Mesenchymal stem cell (in vitro differentiated cells and primary cell): ENCODE data around the gene EIF3B.
A peak's percentile ranks its signal among the peaks of the same experiment; 100 is the strongest.

ENCODE experiments used
- DNase-seq: peaks from one replicate; pipeline ENCODE4 v3.0.0-alpha.2; 2013
- H2AFZ ChIP-seq: one replicate; pipeline ENCODE4 v1.6.1; 2013; ENCODE audit warnings: low read depth, mild to moderate bottlenecking, control low read depth, inconsistent platforms, low read length, moderate library complexity
- H2AK5ac ChIP-seq: 2 replicates; pipeline ENCODE4 v1.6.1; 2013; ENCODE audit warnings: low read length, moderate library complexity, mild to moderate bottlenecking, inconsistent platforms; ENCODE audit not compliant: severe bottlenecking
- H2BK120ac ChIP-seq: one replicate; pipeline ENCODE4 v1.6.1; 2013; ENCODE audit warnings: low read depth, mild to moderate bottlenecking, inconsistent platforms, low read length, moderate library complexity
- H2BK12ac ChIP-seq, 2 experiments: one replicate each; pipeline ENCODE4 v1.6.1; 2013; ENCODE audit warnings: inconsistent platforms in 2 of 2, low read length in 2 of 2, mild to moderate bottlenecking in 2 of 2, moderate library complexity in 2 of 2, control low read depth in 1 of 2
- H2BK15ac ChIP-seq: one replicate; pipeline ENCODE4 v1.6.1; 2013; ENCODE audit warnings: mild to moderate bottlenecking, low read depth, inconsistent platforms; ENCODE audit not compliant: poor library complexity, severe bottlenecking
- H2BK5ac ChIP-seq: 2 replicates; pipeline ENCODE4 v1.6.1; 2013; ENCODE audit warnings: low read depth, mild to moderate bottlenecking, low read length, control low read depth, inconsistent platforms; ENCODE audit not compliant: poor library complexity, severe bottlenecking
- H3K14ac ChIP-seq, 2 experiments: one replicate each; pipeline ENCODE4 v1.6.1; 2013; ENCODE audit warnings: inconsistent platforms in 2 of 2, low read length in 2 of 2, control low read depth in 1 of 2, mild to moderate bottlenecking in 1 of 2, moderate library complexity in 1 of 2
- H3K18ac ChIP-seq, 2 experiments: one replicate each; pipeline ENCODE4 v1.6.1; 2013; ENCODE audit warnings: inconsistent platforms in 2 of 2, low read length in 2 of 2, control low read depth in 1 of 2, low read depth in 1 of 2, mild to moderate bottlenecking in 1 of 2
- H3K23ac ChIP-seq, 2 experiments: one replicate each; pipeline ENCODE4 v1.6.1; 2013; ENCODE audit warnings: inconsistent platforms in 2 of 2, low read length in 2 of 2, mild to moderate bottlenecking in 2 of 2, moderate library complexity in 2 of 2, control low read depth in 1 of 2
- H3K27ac ChIP-seq: 2 replicates; pipeline ENCODE4 v1.5.1; 2013; ENCODE audit warnings: mild to moderate bottlenecking, moderate library complexity, low read length, control low read depth, inconsistent platforms; ENCODE audit not compliant: poor library complexity, severe bottlenecking
- H3K27me3 ChIP-seq, 2 experiments: 2 replicates each; pipeline versions ENCODE4 v1.6.1 to v1.7.0; 2013; ENCODE audit warnings: low read length in 2 of 2, mild to moderate bottlenecking in 2 of 2, moderate library complexity in 2 of 2, control low read depth in 1 of 2, inconsistent platforms in 1 of 2; ENCODE audit not compliant: control insufficient read depth in 1 of 2, insufficient read depth in 1 of 2
- H3K36me3 ChIP-seq, 2 experiments: 2 replicates each; pipeline versions ENCODE4 v1.6.1 to v1.7.0; 2013; ENCODE audit warnings: low read length in 2 of 2, control low read depth in 1 of 2, inconsistent platforms in 1 of 2, low read depth in 1 of 2, mild to moderate bottlenecking in 1 of 2; ENCODE audit not compliant: insufficient read depth in 2 of 2, control insufficient read depth in 1 of 2
- H3K4ac ChIP-seq, 2 experiments: one replicate each; pipeline ENCODE4 v1.6.1; 2013; ENCODE audit warnings: inconsistent platforms in 2 of 2, low read length in 2 of 2, mild to moderate bottlenecking in 2 of 2, moderate library complexity in 2 of 2, control low read depth in 1 of 2, low read depth in 1 of 2
- H3K4me1 ChIP-seq: 2 replicates; pipeline ENCODE4 v1.6.1; 2013; ENCODE audit warnings: low read depth, low read length, control low read depth; ENCODE audit not compliant: control insufficient read depth, insufficient read depth
- H3K4me2 ChIP-seq: 2 replicates; pipeline ENCODE4 v1.6.1; 2013; ENCODE audit warnings: low read length, mild to moderate bottlenecking, inconsistent platforms; ENCODE audit not compliant: poor library complexity, severe bottlenecking
- H3K4me3 ChIP-seq, 2 experiments: 2 replicates each; pipeline versions ENCODE4 v1.5.1 to v1.7.0; 2013; ENCODE audit warnings: low read length in 2 of 2, mild to moderate bottlenecking in 2 of 2, control low read depth in 1 of 2, low read depth in 1 of 2; ENCODE audit not compliant: insufficient read depth in 1 of 2
- H3K79me1 ChIP-seq: replicated peaks from 2 replicates; pipeline ENCODE4 v1.6.1; 2013; ENCODE audit warnings: mild to moderate bottlenecking, control low read depth, low read length, inconsistent platforms; ENCODE audit not compliant: poor library complexity, severe bottlenecking
- H3K9ac ChIP-seq: 2 replicates; pipeline ENCODE4 v1.7.0; 2013; ENCODE audit warnings: mild to moderate bottlenecking, low read length, moderate library complexity
- H3K9me3 ChIP-seq: 2 replicates; pipeline ENCODE4 v1.7.0; 2013; ENCODE audit warnings: mild to moderate bottlenecking, low read length; ENCODE audit not compliant: control insufficient read depth
- H4K8ac ChIP-seq: one replicate; pipeline ENCODE4 v1.6.1; 2013; ENCODE audit warnings: inconsistent platforms, mild to moderate bottlenecking, low read length, moderate library complexity
- H4K91ac ChIP-seq: one replicate; pipeline ENCODE4 v1.6.1; 2013; ENCODE audit warnings: mild to moderate bottlenecking, low read length, inconsistent platforms
- WGBS: methylation state at CpG from one replicate; pipeline ENCODE4 v1.1.7; 2013; ENCODE audit warnings: mixed read lengths; 5-methylcytosine and 5-hydroxymethylcytosine counted together

Gene EIF3B

DNA sequence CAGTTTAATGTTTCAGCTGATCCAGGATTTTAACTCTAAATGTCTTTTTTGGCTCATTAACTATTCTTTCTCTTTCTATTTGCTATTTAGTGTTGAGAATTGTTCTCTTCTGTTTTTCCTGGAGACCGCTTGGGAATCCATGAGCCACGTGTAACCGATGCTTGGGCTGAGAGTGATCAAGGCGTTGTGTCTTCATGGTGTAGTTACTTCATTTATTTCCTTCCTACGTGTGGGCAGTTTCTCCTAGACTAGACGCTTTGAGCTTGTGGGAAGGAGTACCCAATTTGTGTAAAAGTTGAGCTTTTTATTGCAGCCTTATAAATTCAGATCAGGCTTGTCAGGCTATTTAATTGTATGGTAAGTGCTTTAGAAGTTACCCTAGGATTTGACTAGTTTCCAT, 2.9 kb downstream of the EIF3B start:
- Histone ChIP-seq H3K23ac (no peak overlapping the region), H3K79me1 (peaks cover 9% of the 10 kb centered on the region), H2BK15ac (no peak overlapping the region), H3K27ac (no peak overlapping the region), H3K4me3 (peak overlapping the region in 1 of 2 experiments; percentile 96), H2BK120ac (no peak overlapping the region), H3K9ac (peak overlapping the region; percentile 100), H3K4me1 (peaks cover 14% of the 10 kb centered on the region), H2BK12ac (no peak overlapping the region), H2AFZ (no peak overlapping the region), H3K4ac (no peak overlapping the region), H3K4me2 (no peak overlapping the region), H3K36me3 (peaks cover 28 to 35% of the 10 kb centered on the region in 2 experiments), H4K8ac (no peak overlapping the region), H3K18ac (no peak overlapping the region), H3K27me3 (no peaks in the 10 kb centered on the region), H4K91ac (no peak overlapping the region), H2AK5ac (no peak overlapping the region), H3K14ac (no peak overlapping the region), H3K9me3 (no peaks in the 10 kb centered on the region), H2BK5ac (no peak overlapping the region)
- DNase-seq, result no peak
- 93% methylated on average over 6 of the region's 6 CpGs for WGBS

DNA sequence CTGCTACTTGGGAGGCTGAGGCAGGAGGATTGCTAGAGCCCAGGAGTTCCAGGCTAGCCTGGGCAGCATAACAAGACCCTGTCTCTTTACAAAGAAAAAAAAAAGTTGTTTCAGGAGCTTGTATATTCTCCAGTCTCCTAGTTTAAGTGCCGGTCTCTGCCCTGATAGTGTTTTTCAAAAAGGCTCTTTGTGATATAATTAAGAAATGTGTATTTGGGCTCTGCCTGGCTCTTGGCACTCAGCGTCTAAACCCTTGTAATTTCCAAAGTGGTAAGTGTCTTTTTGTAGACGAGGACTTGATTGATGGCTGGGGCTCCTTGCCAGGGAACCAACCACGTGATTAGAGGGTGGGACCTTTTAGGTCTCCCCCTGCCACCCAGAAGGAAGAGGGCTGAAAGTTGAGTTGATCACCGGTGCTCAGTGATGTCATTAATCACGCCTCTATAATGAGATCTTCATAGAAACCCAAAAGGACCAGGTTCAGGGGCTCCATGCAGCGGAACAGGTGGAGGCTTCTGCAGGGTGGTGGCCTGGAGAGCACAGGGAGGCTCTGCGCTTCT, 4.4 kb downstream of the EIF3B start:
- 94% methylated on average over 8 of the region's 8 CpGs for WGBS
- Histone ChIP-seq H2BK120ac (no peak overlapping the region), H3K4ac (no peak overlapping the region), H4K8ac (no peak overlapping the region), H3K23ac (no peak overlapping the region), H2BK12ac (no peak overlapping the region), H2AK5ac (no peak overlapping the region), H3K79me1 (peaks cover 7% of the 10 kb centered on the region), H2BK5ac (no peak overlapping the region), H3K27ac (no peak overlapping the region), H3K4me1 (peaks cover 9% of the 10 kb centered on the region), H3K9me3 (no peaks in the 10 kb centered on the region), H3K14ac (no peak overlapping the region), H4K91ac (no peak overlapping the region), H2AFZ (no peak overlapping the region), H3K4me2 (no peak overlapping the region), H3K18ac (no peak overlapping the region), H3K27me3 (no peaks in the 10 kb centered on the region), H3K4me3 (no peak overlapping the region), H3K9ac (peak overlapping the region; percentile 45), H3K36me3 (peaks cover 39 to 48% of the 10 kb centered on the region in 2 experiments), H2BK15ac (no peak overlapping the region)
- DNase-seq, result no peak

DNA sequence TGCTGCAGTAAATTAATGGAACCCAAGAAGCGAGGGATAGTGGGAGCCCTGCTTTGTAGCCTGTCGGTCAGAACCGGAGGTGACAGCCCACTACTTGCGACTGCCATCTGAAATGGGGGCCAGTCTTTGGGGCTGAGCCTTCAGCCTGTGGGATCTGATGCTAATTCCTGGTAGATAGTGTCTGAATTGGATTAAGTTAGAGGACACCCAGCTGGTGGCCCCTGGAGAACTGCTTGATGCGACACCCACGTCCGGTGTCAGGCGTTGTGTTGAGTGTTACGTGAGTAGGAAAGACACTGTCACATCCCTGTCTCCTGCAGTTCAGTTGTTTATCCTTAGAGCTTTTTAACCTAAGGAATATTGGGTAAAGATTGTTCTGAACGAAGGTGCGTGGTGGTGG, 5.0 kb downstream of the EIF3B start:
- Histone ChIP-seq H3K36me3 (peaks cover 43 to 54% of the 10 kb centered on the region in 2 experiments), H2AFZ (no peak overlapping the region), H3K79me1 (peaks cover 10% of the 10 kb centered on the region), H4K8ac (no peak overlapping the region), H3K14ac (no peak overlapping the region), H3K4ac (no peak overlapping the region), H4K91ac (no peak overlapping the region), H2AK5ac (no peak overlapping the region), H3K23ac (no peak overlapping the region), H3K27me3 (no peaks in the 10 kb centered on the region), H3K9me3 (no peaks in the 10 kb centered on the region), H3K4me3 (no peak overlapping the region), H3K4me2 (no peak overlapping the region), H3K27ac (no peak overlapping the region), H2BK120ac (no peak overlapping the region), H2BK15ac (no peak overlapping the region), H2BK5ac (no peak overlapping the region), H3K4me1 (peaks cover 9% of the 10 kb centered on the region), H2BK12ac (peak overlapping the region in 1 of 2 experiments; percentile 33), H3K18ac (no peak overlapping the region), H3K9ac (peak overlapping the region; percentile 25)
- 95% methylated on average over 11 of the region's 11 CpGs for WGBS
- DNase-seq, result no peak

DNA sequence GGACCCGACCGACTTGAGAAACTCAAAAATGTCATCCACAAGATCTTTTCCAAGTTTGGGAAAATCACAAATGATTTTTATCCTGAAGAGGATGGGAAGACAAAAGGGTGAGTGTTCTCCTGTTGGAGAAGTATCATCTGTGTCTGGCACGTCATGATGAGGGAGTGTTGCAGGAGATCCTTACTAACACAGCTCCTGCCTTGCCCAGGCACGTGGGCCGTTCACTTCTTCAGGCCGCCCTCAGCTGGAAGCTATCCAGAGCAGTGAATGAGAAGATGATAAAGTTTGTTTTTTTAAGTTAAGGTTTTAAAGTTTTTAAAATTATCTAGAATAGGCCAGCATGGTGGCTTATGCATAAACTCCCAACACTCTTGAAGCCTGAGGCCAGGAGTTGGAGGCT, 6.2 kb downstream of the EIF3B start:
- Histone ChIP-seq H2BK120ac (no peak overlapping the region), H2AK5ac (no peak overlapping the region), H3K79me1 (peaks cover 16% of the 10 kb centered on the region), H3K4ac (no peak overlapping the region), H3K27me3 (no peaks in the 10 kb centered on the region), H3K9ac (peak overlapping the region; percentile 25), H3K4me2 (no peak overlapping the region), H2BK5ac (no peak overlapping the region), H4K91ac (no peak overlapping the region), H3K9me3 (no peaks in the 10 kb centered on the region), H2BK15ac (no peak overlapping the region), H3K4me3 (no peak overlapping the region), H3K14ac (no peak overlapping the region), H3K27ac (no peak overlapping the region), H3K23ac (no peak overlapping the region), H2AFZ (no peak overlapping the region), H4K8ac (no peak overlapping the region), H3K4me1 (peaks cover 9% of the 10 kb centered on the region), H3K18ac (no peak overlapping the region), H2BK12ac (no peak overlapping the region), H3K36me3 (peaks cover 53 to 65% of the 10 kb centered on the region in 2 experiments)
- DNase-seq, result no peak
- 96% methylated on average over 6 of the region's 6 CpGs for WGBS
